SK-N-MC (cell line): ENCODE results near the gene PLEKHG5.

ENCODE experiments used
- EZH2 ChIP-seq: fragments of 200-600 bp; sonication (generic); IDR thresholded peaks from one replicate; pipeline ENCODE4 v1.6.1; 2017; ENCODE audit warnings: antibody characterized with exemption
- FOXP2 ChIP-seq: optimal IDR thresholded peaks from 2 replicates; pipeline ENCODE3; 2011; ENCODE audit warnings: mild to moderate bottlenecking, moderate library complexity; ENCODE audit not compliant: insufficient read depth; ENCODE audit errors: extremely low read length, control extremely low read depth
- POLR2AphosphoS5 ChIP-seq: IDR thresholded peaks from 2 replicates; pipeline ENCODE4 v1.6.1; 2012; ENCODE audit warnings: mild to moderate bottlenecking, low read depth, low read length, borderline replicate concordance

- no peak for TF ChIP-seq POLR2AphosphoS5
- no peak for TF ChIP-seq EZH2
- TF ChIP-seq FOXP2: no peak
These were observed 34.5 kb downstream of the PLEKHG5 start for GRCh38 chr1:6456800-6457466.
